ENCODE measurements around the gene DCLRE1C. TPM values are rescaled to one million over a fixed set of nuclear protein-coding genes. Genes with fewer than 3 reads are reported as not detected.
A peak's percentile ranks its signal among the peaks of the same experiment; 100 is the strongest.
"Not testable (repeated sequence)": the region's sequence is repeated elsewhere in the genome, so short reads cannot be mapped to it uniquely, and the experiment has no call there.

The DCLRE1C gene
- total RNA-seq, 8 experiments from 2014 or later, result 7.3 to 20.8 (median 11.2) TPM

DNA sequence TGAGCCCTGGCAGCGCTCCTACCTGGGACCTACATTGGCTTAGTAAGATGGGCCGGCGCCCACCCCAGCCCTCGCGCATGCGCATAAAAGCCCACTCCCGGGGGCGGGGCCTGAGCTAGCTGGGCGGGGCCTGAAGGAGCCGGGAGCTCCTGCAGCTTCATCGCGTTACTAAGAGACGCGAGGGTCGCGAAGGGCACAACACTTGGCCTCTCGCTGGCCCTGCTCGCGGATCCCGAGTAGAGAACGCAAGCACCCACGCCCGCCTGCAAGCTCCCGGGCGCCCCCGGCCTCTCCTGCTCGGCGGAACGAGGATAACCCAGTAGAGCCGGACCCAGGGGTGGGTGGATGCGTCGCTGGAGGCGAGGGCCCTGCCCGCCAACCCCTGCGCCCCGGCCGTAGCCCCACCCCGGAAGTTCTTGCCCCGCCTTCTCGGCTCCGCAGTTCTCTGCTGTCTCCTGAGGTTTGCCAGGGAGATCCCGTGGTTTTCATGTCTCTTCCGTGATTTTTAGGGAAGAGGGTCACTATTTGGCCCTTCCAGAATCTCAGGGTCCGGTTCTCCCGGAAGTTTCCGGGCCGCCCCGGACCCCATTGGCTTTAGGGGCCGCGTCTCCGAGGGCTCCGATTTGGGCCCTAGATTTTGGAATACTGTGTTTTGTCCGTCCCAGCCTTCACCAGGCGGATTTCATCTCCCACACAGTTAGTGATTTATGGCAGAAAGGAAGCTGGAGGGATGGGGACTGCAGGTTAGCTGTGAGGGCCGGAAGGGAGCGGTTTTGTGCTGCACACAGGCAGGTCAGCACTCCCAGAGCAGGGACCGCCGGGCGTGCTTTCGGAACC is 5.5 kb upstream of the DCLRE1C start, which contains the start of gene MEIG1:
Gene MEIG1, plus strand, starts transcription at position 168 of the 837 bp plus-strand sequence. CDS start 7,081 bp downstream, outside the sequence.
- in situ Hi-C loops (cut with MboI; ENCODE audit: low pct_unique_long_range_greater_than_20kb in 2 of 9, low sequenced_read_pairs in 9 of 9, unreplicated experiment in 9 of 9), result no loop called here
- H3K4me3 ChIP-seq, result peak within 1 kb of the TSS; percentile 78 to 94 (median 84)
- H3K4me1 ChIP-seq (replicated peaks in 1 of 2), result peaks cover 4 to 6% of the 10 kb centered on the region in 2 donors
- H3K27ac ChIP-seq, result peak within 1 kb of the TSS; percentile 92 to 94
- peak; percentile 85 to 97 (median 96) for ATAC-seq (replicated peaks in 6 of 8)
- 0 to 17% (median 0%) methylated on average over 1 to 11 of the region's 60 CpGs; no CpG with 5 or more reads in 3 of the 10 experiments for WGBS, 10 experiments

- 14 to 90% (median 52%) methylated on average over 2 to 10 of the region's 12 CpGs; no CpG with 5 or more reads in 4 of the 10 experiments for WGBS, 10 experiments
- Histone ChIP-seq H3K4me3 (peak overlapping the region; percentile 78 to 94 (median 84)), H3K27ac (peak overlapping the region; percentile 92 to 94)
These were observed 5.0 kb upstream of the DCLRE1C start for GRCh38 chr10:14958872-14959220.

GRCh38 chr10:14954934-14955333 is 1.0 kb upstream of the DCLRE1C start:
- in situ Hi-C loops (cut with MboI; ENCODE audit: low pct_unique_long_range_greater_than_20kb in 2 of 9, low sequenced_read_pairs in 9 of 9, unreplicated experiment in 9 of 9), result no loop called here
- WGBS, 10 experiments, result 77 to 100% (median 96%) methylated on average over 2 to 15 of the region's 19 CpGs; no CpG with 5 or more reads in 2 of the 10 experiments
- peaks cover 5 to 7% of the 10 kb centered on the region in 2 donors for H3K4me1 ChIP-seq (replicated peaks in 1 of 2)
- no peak for ATAC-seq (replicated peaks in 6 of 8)
- no peak overlapping the region for H3K27ac ChIP-seq
- no peak overlapping the region for H3K4me3 ChIP-seq

More at GRCh38 chr10:14958872-14959220, 5.0 kb upstream of the DCLRE1C start:
- H3K4me1 ChIP-seq (replicated peaks in 1 of 2), result peaks cover 4 to 6% of the 10 kb centered on the region in 2 donors
- no peak for ATAC-seq (replicated peaks in 6 of 8)
- in situ Hi-C loops (cut with MboI; ENCODE audit: low pct_unique_long_range_greater_than_20kb in 2 of 9, low sequenced_read_pairs in 9 of 9, unreplicated experiment in 9 of 9), result no loop called here

DNA sequence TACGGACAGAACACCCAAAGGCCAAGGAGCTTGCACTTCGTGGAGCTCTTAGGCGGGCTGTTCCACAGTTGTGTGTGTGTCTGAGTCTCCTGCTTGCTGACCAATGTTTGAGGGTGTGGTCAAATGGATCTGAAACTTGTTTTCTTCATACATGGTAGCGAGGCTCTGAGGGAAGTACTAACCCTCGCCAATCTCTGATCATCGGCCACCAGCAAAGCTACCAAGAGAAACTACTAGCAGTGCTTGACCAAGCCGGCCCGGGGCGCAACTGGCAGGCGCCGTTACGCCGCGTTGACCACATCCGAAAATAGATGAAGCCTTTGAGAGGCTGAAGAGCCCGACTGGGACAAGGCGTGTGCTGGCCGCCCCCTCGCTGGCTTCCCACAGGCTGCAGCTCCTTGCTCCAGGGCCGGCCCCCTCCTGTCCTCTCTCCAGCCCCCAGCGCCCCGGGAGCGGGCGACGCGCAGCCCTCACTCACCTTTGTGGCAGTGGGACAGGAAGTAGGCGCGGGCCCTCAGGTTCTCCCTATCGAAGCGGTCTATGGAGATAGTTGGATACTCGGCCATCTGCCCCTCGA is 384 bp downstream of the DCLRE1C start:
- peak; percentile 50 to 79 (median 73) for ATAC-seq (replicated peaks in 6 of 8)
- no peak overlapping the region for H3K27ac ChIP-seq
- peaks cover 5 to 7% of the 10 kb centered on the region in 2 donors for H3K4me1 ChIP-seq (replicated peaks in 1 of 2)
- peak overlapping the region; percentile 55 to 97 (median 71) for H3K4me3 ChIP-seq
- WGBS, 10 experiments, result 0 to 6% (median 1%) methylated on average over 2 to 9 of the region's 32 CpGs; no CpG with 5 or more reads in 6 of the 10 experiments
- in situ Hi-C loops (cut with MboI; ENCODE audit: low pct_unique_long_range_greater_than_20kb in 2 of 9, low sequenced_read_pairs in 9 of 9, unreplicated experiment in 9 of 9), result no loop called here

GRCh38 chr10:14952851-14953423 is 959 bp downstream of the DCLRE1C start:
- in situ Hi-C loops (cut with MboI; ENCODE audit: low pct_unique_long_range_greater_than_20kb in 2 of 9, low sequenced_read_pairs in 9 of 9, unreplicated experiment in 9 of 9), result no loop called here
- ATAC-seq (replicated peaks in 6 of 8), result no peak
- Histone ChIP-seq H3K27ac (no peak overlapping the region), H3K4me3 (peak overlapping the region; percentile 55 to 97 (median 71)), H3K4me1 (replicated peaks in 1 of 2) (peaks cover 5 to 7% of the 10 kb centered on the region in 2 donors)
- 0 to 89% (median 16%) methylated on average over 2 to 9 of the region's 10 CpGs; no CpG with 5 or more reads in 1 of the 10 experiments for WGBS, 10 experiments

GRCh38 chr10:14949291-14949690 is 4.6 kb downstream of the DCLRE1C start:
- in situ Hi-C loops (cut with MboI; ENCODE audit: low pct_unique_long_range_greater_than_20kb in 2 of 9, low sequenced_read_pairs in 9 of 9, unreplicated experiment in 9 of 9), result no loop called here
- 93 to 100% (median 98%) methylated on average over 1 to 5 of the region's 5 CpGs for WGBS, 10 experiments

DNA sequence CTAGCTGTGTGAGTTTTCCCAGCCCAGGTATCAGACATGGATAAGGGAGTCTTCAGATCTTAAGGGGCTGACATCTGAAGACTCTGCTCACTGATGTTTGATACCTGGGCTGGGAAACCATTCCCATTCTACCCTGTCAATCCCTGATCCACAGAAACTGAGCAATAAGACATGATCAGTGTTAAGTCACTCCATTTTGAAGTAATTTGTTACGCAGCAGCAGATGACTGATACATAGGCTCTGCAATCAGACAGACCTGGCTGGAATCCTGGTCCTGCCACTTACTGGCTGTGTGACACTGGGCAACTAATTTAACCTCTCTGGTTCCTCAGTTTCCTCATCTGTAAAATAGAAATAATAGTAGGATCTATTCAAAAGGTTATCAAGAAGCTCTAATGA is 6.6 kb downstream of the DCLRE1C start:
- ATAC-seq (replicated peaks in 6 of 8), result no peak
- in situ Hi-C loops (cut with MboI; ENCODE audit: low pct_unique_long_range_greater_than_20kb in 2 of 9, low sequenced_read_pairs in 9 of 9, unreplicated experiment in 9 of 9), result no loop called here

More at GRCh38 chr10:14949291-14949690, 4.6 kb downstream of the DCLRE1C start:
- no peak overlapping the region for H3K4me3 ChIP-seq
- H3K27ac ChIP-seq, result no peak overlapping the region
- peaks cover 5 to 7% of the 10 kb centered on the region in 2 donors for H3K4me1 ChIP-seq (replicated peaks in 1 of 2)
- no peak for ATAC-seq (replicated peaks in 6 of 8)

GRCh38 chr10:14945108-14945507 is 8.8 kb downstream of the DCLRE1C start:
- Histone ChIP-seq H3K4me3 (no peak overlapping the region), H3K27ac (no peak overlapping the region), H3K4me1 (replicated peaks in 1 of 2) (no peaks in the 10 kb centered on the region)
- ATAC-seq (replicated peaks in 6 of 8), result no peak
- in situ Hi-C loops (cut with MboI; ENCODE audit: low pct_unique_long_range_greater_than_20kb in 2 of 9, low sequenced_read_pairs in 9 of 9, unreplicated experiment in 9 of 9), result no loop called here
- 89 to 100% (median 96%) methylated on average over 2 to 5 of the region's 5 CpGs for WGBS, 10 experiments

More for the DNA sequence above, 6.6 kb downstream of the DCLRE1C start:
- no peak overlapping the region for H3K27ac ChIP-seq
- no peak overlapping the region for H3K4me3 ChIP-seq
- WGBS, 10 experiments, result 100% methylated on average over 1 of the region's 1 CpG; no CpG with 5 or more reads in 7 of the 10 experiments
- H3K4me1 ChIP-seq (replicated peaks in 1 of 2), result no peaks in the 10 kb centered on the region

- whole genome bisulfite sequencing, 10 experiments, result 76 to 100% (median 100%) methylated on average over 1 to 2 of the region's 7 CpGs; no CpG with 5 or more reads in 6 of the 10 experiments
These were observed 11.0 kb downstream of the DCLRE1C start for GRCh38 chr10:14942950-14943338.

DNA sequence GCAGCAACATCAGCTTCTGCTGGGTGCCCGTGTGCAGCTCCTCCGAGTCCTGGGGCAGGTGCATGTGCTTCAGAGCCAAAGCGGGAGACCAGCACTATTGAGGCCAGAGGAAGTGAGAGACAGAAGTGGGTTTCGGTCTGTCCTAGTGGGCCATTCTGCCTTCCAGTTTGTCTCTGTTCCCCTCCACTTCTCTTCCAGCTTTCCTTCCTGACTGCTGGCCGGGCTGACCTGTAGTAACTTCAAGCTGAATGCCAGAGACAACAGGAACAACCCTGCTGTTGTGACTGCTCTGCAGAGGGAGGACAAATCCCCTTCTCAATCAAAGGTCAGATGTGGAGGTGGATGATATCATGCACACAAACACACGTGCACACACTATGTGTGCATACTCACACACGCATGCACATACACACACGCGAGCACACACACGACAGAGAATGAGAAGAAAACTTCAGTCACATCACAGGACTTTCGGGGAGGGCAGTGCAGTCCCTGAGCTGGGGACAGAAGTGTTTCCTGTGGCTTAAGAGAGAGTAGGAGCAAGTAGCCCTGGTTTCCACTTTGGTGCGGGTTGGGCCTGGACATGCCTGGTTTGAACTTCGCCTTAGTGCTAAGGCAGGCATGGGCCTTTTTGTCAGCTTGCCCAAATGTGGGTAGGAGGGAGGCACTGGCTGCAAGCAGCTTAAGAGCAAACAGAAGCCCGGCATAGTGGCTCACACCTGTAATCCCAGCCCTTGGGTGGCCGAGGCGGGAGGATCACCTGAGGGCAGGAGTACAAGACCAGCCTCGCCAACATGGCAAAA is 11.5 kb downstream of the DCLRE1C start:
- H3K4me1 ChIP-seq (replicated peaks in 1 of 2); in situ Hi-C loops (cut with MboI; ENCODE audit: low pct_unique_long_range_greater_than_20kb in 2 of 9, low sequenced_read_pairs in 9 of 9, unreplicated experiment in 9 of 9); ATAC-seq (replicated peaks in 6 of 8); H3K27ac ChIP-seq; H3K4me3 ChIP-seq: not testable (repeated sequence)
- WGBS, 10 experiments, result 100% methylated on average over 1 of the region's 17 CpGs; no CpG with 5 or more reads in 9 of the 10 experiments

More at GRCh38 chr10:14942950-14943338, 11.0 kb downstream of the DCLRE1C start:
- H3K4me1 ChIP-seq (replicated peaks in 1 of 2); ATAC-seq (replicated peaks in 6 of 8); H3K27ac ChIP-seq; in situ Hi-C loops (cut with MboI; ENCODE audit: low pct_unique_long_range_greater_than_20kb in 2 of 9, low sequenced_read_pairs in 9 of 9, unreplicated experiment in 9 of 9); H3K4me3 ChIP-seq: not testable (repeated sequence)

- in situ Hi-C loops (cut with MboI; ENCODE audit: low pct_unique_long_range_greater_than_20kb in 2 of 9, low sequenced_read_pairs in 9 of 9, unreplicated experiment in 9 of 9); H3K4me1 ChIP-seq (replicated peaks in 1 of 2); H3K4me3 ChIP-seq; H3K27ac ChIP-seq; ATAC-seq (replicated peaks in 6 of 8): not testable (repeated sequence)
- WGBS, 10 experiments, result 80 to 100% (median 90%) methylated on average over 1 to 2 of the region's 5 CpGs; no CpG with 5 or more reads in 7 of the 10 experiments
These were observed 14.9 kb downstream of the DCLRE1C start for GRCh38 chr10:14938971-14939370.

DNA sequence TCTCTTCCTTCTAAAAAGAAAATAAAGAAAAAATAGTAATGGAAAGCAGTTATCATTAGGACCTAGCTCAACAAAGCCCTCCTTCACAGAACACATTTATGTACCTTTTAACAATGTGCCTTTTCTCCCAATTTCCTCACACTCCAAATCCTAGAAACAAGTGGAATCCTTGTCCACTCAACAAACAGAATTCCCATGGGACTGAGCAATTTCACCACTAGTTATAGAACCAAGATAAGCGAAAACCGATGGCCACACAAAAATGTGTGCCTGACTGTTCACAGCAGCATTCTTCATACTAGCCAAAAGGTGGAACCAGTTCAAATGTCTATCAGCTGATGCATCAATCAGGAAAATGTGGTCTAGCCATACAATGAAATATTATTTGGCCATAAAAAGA is 17.3 kb downstream of the DCLRE1C start:
- 60 to 100% (median 100%) methylated on average over 1 to 2 of the region's 2 CpGs; no CpG with 5 or more reads in 5 of the 10 experiments for WGBS, 10 experiments
- in situ Hi-C loops (cut with MboI; ENCODE audit: low pct_unique_long_range_greater_than_20kb in 2 of 9, low sequenced_read_pairs in 9 of 9, unreplicated experiment in 9 of 9), result no loop called here
- Histone ChIP-seq H3K27ac (no peak overlapping the region), H3K4me1 (replicated peaks in 1 of 2) (no peaks in the 10 kb centered on the region), H3K4me3 (no peak overlapping the region)
- ATAC-seq (replicated peaks in 6 of 8), result no peak

All from motor neuron (in vitro differentiated cells).